Testis (tissue), 2 donors: ENCODE data around the gene PRKAB1.

ENCODE experiments used
- CTCF ChIP-seq, 3 experiments: fragments of 450-650 bp in 2 of 3; fragments of 200-600 bp in 1 of 3; sonication (generic) in 1 of 3; IDR thresholded peaks; one replicate each; pipeline ENCODE4 v1.5.1; 2016 to 2019; ENCODE audit warnings: antibody characterized with exemption in 3 of 3, mild to moderate bottlenecking in 2 of 3, moderate library complexity in 1 of 3
- POLR2A ChIP-seq: fragments of 450-650 bp; IDR thresholded peaks from one replicate; pipeline ENCODE4 v1.6.1; 2017; ENCODE audit warnings: antibody characterized with exemption, mild to moderate bottlenecking, moderate library complexity

- TF ChIP-seq POLR2A (no peak), CTCF (IDR thresholded peaks at IDR 0.05) (no peak)
Measured at GRCh38 chr12:119692410-119692809, 24.5 kb downstream of the PRKAB1 start.
